Cardiac muscle cell (in vitro differentiated cells and primary cell): ENCODE measurements around the gene TMEM158. TPM values are rescaled to one million over a fixed set of nuclear protein-coding genes. Genes with fewer than 3 reads are reported as not detected.

Experiments
- DNase-seq, 2 donors: peaks; one replicate each; pipeline versions ENCODE4 v3.0.0 to v3.0.0-alpha.2; 2010 to 2017; ENCODE audit warnings: low read depth in 1 of 2, low spot score in 1 of 2
- H3K27ac ChIP-seq: fragments of 200-600 bp; sonication (generic); 2 replicates; pipeline ENCODE4 v1.5.1; 2016
- H3K27me3 ChIP-seq: fragments of 200-600 bp; sonication (generic); 2 replicates; pipeline ENCODE4 v1.6.0; 2016; ENCODE audit warnings: control low read depth
- H3K36me3 ChIP-seq: fragments of 200-600 bp; sonication (generic); 2 replicates; pipeline ENCODE4 v1.5.1; 2016; ENCODE audit warnings: control low read depth
- H3K4me1 ChIP-seq: fragments of 200-600 bp; sonication (generic); 2 replicates; pipeline ENCODE4 v1.8.1; 2017; ENCODE audit warnings: low read depth, mild to moderate bottlenecking, mixed run types
- H3K4me3 ChIP-seq: fragments of 200-600 bp; sonication (generic); 2 replicates; pipeline ENCODE4 v1.5.1; 2016; ENCODE audit warnings: mild to moderate bottlenecking
- H3K9me3 ChIP-seq: fragments of 200-600 bp; sonication (generic); 2 replicates; pipeline ENCODE4 v1.5.1; 2017; ENCODE audit warnings: low read depth, mild to moderate bottlenecking, control low read depth
- polyA plus RNA-seq: library from polyadenylated mRNA; unstranded; fragments of >200 nt; fragmentation: Nextera tagmentation; extraction: Ambion mirVana; gene quantifications from 2 replicates; pipeline ENCODE4 v1.2.1, GENCODE V29; 2016
- total RNA-seq: library from RNA; depleted of rRNA; stranded (reverse); fragments of >200 nt; gene quantifications from 2 replicates; pipeline ENCODE4 v1.2.3, GENCODE V29; 2016
- TF ChIP-seq, protein P1 (sequence below): IDR thresholded peaks from 2 replicates; pipeline ENCODE4 v1.5.1; 2012; ENCODE audit warnings: low read depth, mild to moderate bottlenecking, low read length

The TMEM158 gene
- total and polyA plus RNA-seq, 2 experiments from 2014 or later: 0.83 to 3.4 TPM

DNA sequence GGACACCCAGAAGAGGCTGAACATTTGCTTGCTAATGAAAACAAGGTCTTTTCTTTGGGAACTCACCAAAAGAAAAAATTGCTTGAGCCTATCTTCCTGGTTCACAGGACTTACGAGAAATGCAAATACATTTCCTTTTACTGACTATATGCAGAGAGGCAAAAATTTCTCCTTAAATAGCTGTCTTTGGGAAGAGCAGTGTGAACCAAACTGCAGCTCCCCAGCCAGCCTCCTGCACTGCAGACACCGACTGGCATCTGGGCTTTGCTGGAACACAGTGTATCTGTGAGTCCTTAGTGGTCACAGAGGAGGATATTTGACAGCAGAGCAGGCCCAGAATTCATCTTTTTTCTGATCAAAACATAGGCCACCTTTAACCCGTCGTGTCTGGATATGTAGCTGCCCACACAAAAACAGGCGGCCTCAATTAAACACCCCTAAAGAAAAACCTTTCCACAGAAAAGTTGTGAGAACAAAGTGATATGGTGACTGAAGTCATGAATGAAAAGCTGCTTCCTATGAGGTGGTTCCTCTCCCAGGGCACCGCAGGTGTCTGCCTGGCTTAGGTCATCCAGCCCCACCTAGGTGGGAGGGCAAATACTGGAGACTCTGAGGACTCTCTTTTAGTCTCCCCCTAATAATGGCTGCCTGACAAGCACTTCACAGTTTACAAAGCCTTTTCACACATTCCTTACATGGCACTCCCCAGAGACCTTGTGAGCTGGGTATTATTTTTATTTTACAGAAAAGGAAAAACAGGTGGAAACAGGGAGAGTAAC, 46.1 kb upstream of the TMEM158 start:
- Histone ChIP-seq H3K9me3 (no peaks in the 10 kb centered on the region), H3K4me1 (peaks cover 12% of the 10 kb centered on the region), H3K36me3 (no peaks in the 10 kb centered on the region), H3K4me3 (no peak overlapping the region), H3K27me3 (no peaks in the 10 kb centered on the region), H3K27ac (no peak overlapping the region)
- TF ChIP-seq, protein P1, sequence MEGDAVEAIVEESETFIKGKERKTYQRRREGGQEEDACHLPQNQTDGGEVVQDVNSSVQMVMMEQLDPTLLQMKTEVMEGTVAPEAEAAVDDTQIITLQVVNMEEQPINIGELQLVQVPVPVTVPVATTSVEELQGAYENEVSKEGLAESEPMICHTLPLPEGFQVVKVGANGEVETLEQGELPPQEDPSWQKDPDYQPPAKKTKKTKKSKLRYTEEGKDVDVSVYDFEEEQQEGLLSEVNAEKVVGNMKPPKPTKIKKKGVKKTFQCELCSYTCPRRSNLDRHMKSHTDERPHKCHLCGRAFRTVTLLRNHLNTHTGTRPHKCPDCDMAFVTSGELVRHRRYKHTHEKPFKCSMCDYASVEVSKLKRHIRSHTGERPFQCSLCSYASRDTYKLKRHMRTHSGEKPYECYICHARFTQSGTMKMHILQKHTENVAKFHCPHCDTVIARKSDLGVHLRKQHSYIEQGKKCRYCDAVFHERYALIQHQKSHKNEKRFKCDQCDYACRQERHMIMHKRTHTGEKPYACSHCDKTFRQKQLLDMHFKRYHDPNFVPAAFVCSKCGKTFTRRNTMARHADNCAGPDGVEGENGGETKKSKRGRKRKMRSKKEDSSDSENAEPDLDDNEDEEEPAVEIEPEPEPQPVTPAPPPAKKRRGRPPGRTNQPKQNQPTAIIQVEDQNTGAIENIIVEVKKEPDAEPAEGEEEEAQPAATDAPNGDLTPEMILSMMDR: no peak
- DNase-seq: no peak

DNA sequence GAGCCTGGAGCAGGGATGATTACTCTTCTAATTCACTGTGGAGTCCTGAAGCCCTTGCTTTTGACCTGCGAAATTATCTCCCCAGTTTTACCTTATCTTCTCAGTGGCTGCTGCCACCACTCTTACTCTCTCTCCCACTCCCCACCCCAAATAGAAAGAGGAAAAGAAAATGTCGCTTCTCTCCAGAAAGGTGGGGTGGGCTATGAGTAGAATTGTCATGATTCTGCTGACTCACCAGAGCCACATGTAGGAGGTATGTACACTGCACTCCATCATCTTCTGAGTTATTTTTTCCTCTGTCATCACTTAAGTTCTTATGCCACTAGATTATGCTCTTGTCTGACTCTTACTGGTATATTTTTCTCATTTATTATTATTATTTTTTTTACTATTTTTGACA, 43.9 kb upstream of the TMEM158 start:
- Histone ChIP-seq H3K27ac (peak overlapping the region; percentile 5), H3K36me3 (no peaks in the 10 kb centered on the region), H3K27me3 (no peaks in the 10 kb centered on the region), H3K9me3 (no peaks in the 10 kb centered on the region), H3K4me1 (peaks cover 12% of the 10 kb centered on the region), H3K4me3 (no peak overlapping the region)
- TF ChIP-seq, protein P1: no peak
- peak in 1 of 2 donors; percentile 11 for DNase-seq

- TF ChIP-seq, protein P1: no peak
- Histone ChIP-seq H3K4me3 (no peak overlapping the region), H3K4me1 (peaks cover 12% of the 10 kb centered on the region), H3K36me3 (no peaks in the 10 kb centered on the region), H3K9me3 (no peaks in the 10 kb centered on the region), H3K27me3 (no peaks in the 10 kb centered on the region), H3K27ac (no peak overlapping the region)
- no peak for DNase-seq
These were observed 41.0 kb upstream of the TMEM158 start for GRCh38 chr3:45267097-45267496.

DNA sequence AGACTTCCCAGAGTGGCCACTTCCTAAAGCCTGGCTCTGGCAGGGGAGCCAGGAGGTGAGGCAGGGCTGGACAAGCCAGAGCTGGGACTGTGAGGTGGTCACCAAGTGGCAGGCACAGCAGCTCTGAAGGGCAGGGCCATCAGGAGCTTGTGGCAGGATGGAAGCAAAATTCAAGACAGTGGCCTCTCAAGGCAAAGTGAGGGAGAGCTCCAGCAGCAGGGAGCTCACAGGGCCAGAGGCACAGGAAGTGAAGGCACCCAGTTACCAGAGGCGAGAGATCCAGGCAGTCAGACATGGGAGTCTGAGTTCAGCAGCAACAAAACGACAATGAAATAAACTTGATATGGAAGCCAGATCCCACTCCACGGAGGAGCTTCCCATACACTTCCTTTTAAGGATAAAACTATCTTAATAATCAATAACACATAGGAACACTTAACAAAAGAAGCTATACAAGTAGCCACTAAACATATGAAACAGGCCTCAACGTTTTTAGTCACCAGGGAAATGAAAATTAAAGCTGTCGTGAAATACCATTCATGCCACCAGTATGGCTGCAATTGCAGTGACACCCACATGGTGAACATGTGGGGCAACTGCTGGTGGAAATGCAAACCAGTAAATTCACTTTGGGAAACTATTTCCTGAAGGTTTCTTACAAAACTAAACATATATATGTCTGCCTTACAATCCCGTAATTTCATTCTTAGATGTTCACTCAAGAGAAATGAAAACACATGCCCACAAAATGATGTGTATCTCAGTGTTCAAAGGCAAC, 35.4 kb upstream of the TMEM158 start:
- Histone ChIP-seq H3K27ac (no peak overlapping the region), H3K27me3 (no peaks in the 10 kb centered on the region), H3K4me1 (no peaks in the 10 kb centered on the region), H3K4me3 (no peak overlapping the region), H3K9me3 (no peaks in the 10 kb centered on the region), H3K36me3 (no peaks in the 10 kb centered on the region)
- TF ChIP-seq, protein P1: no peak
- no peak for DNase-seq

DNA sequence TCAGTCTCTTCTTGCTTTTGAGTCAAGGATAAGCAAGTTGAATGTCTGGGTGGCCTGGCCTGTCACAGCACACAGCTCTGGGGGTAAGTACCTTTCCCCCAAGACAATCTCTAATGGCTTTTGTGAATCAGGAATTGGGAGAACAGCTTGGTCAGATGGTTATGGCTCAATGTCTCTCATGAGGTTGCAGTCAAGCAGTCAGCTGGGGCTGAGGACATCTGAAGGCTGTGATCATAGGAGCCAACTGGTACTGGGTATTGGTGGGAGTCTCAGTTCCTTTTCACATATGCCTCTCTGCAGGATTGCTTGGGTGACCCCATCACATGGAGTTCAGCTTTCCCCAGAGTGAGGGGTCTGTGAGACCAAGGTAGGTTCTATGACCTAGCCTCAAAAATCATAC, 33.0 kb upstream of the TMEM158 start:
- Histone ChIP-seq H3K4me1 (no peaks in the 10 kb centered on the region), H3K9me3 (no peaks in the 10 kb centered on the region), H3K27ac (no peak overlapping the region), H3K4me3 (no peak overlapping the region), H3K36me3 (no peaks in the 10 kb centered on the region), H3K27me3 (no peaks in the 10 kb centered on the region)
- DNase-seq: no peak
- TF ChIP-seq, protein P1: no peak
